Fibroblast of lung (primary cell): ENCODE results near the gene TRAM2. TPM values are rescaled to one million over a fixed set of nuclear protein-coding genes. Genes with fewer than 3 reads are reported as not detected.

ENCODE experiments used
- DNase-seq, 2 donors: peaks; one replicate each; pipeline versions ENCODE4 v3.0.0 to v3.0.0-alpha.2; 2010; ENCODE audit warnings: low read depth in 2 of 2
- H2AFZ ChIP-seq: 2 replicates; pipeline ENCODE4 v1.5.1; 2012; ENCODE audit warnings: low read length, control low read depth, inconsistent platforms
- H3K27ac ChIP-seq: 2 replicates; pipeline ENCODE4 v1.5.1; 2011; ENCODE audit warnings: low read length, control low read depth; ENCODE audit not compliant: insufficient read depth
- H3K27me3 ChIP-seq: 2 replicates; pipeline ENCODE4 v1.5.1; 2011; ENCODE audit warnings: mild to moderate bottlenecking, low read length; ENCODE audit not compliant: control insufficient read depth, insufficient read depth
- H3K36me3 ChIP-seq: 2 replicates; pipeline ENCODE4 v1.5.1; 2011; ENCODE audit warnings: low read length; ENCODE audit not compliant: control insufficient read depth, insufficient read depth
- H3K4me1 ChIP-seq: 2 replicates; pipeline ENCODE4 v1.5.1; 2011; ENCODE audit warnings: low read length; ENCODE audit not compliant: control insufficient read depth, insufficient read depth; ENCODE audit errors: extremely low read depth
- H3K4me2 ChIP-seq: 2 replicates; pipeline ENCODE4 v1.5.1; 2011; ENCODE audit warnings: low read length, control low read depth; ENCODE audit not compliant: insufficient read depth; ENCODE audit errors: extremely low read depth
- H3K4me3 ChIP-seq, 4 experiments: fragments of 200-600 bp in 1 of 4; sonication (generic) in 1 of 4; replicated peaks in 1 of 4; 2 replicates each; pipeline ENCODE4 v1.5.1; 2011 to 2016; ENCODE audit warnings: low read length in 4 of 4, low read depth in 3 of 4, mild to moderate bottlenecking in 3 of 4, control low read depth in 2 of 4, inconsistent platforms in 1 of 4, mixed read lengths in 1 of 4; ENCODE audit not compliant: insufficient read depth in 1 of 4; ENCODE audit errors: control extremely low read depth in 1 of 4
- H3K79me2 ChIP-seq: 2 replicates; pipeline ENCODE4 v1.5.1; 2012; ENCODE audit warnings: mild to moderate bottlenecking, low read length, inconsistent platforms; ENCODE audit not compliant: control insufficient read depth, insufficient read depth
- H3K9ac ChIP-seq: 2 replicates; pipeline ENCODE4 v1.5.1; 2011; ENCODE audit warnings: mild to moderate bottlenecking, low read length, control low read depth; ENCODE audit not compliant: insufficient read depth
- H3K9me3 ChIP-seq: 2 replicates; pipeline ENCODE4 v1.5.1; 2012; ENCODE audit warnings: low read depth, low read length; ENCODE audit not compliant: control insufficient read depth, insufficient read depth
- H4K20me1 ChIP-seq: 2 replicates; pipeline ENCODE4 v1.5.1; 2011; ENCODE audit warnings: low read length; ENCODE audit not compliant: control insufficient read depth, insufficient read depth; ENCODE audit errors: extremely low read depth
- EZH2 ChIP-seq: IDR thresholded peaks from 2 replicates; pipeline ENCODE4 v1.5.1; 2012; ENCODE audit warnings: low read length, control low read depth, mild to moderate bottlenecking; ENCODE audit errors: missing control alignments
- polyA plus RNA-seq, 2 donors: library from polyadenylated mRNA; depleted of rRNA in 1 of 2; stranded (reverse) in 1 of 2; unstranded in 1 of 2; fragments of >200 nt; gene quantifications; 2 replicates each; pipeline ENCODE4 v1.2.1, GENCODE V29; 2011 to 2012; ENCODE audit warnings: missing spikeins in 1 of 2
- total RNA-seq: library from RNA; depleted of rRNA; stranded (reverse); fragments of >200 nt; gene quantifications from 2 replicates; pipeline ENCODE4 v1.2.1, GENCODE V29; 2014
- TF ChIP-seq, protein P1 (sequence below), 2 donors: IDR thresholded peaks in 1 of 2; conservative IDR thresholded peaks in 1 of 2; 1 replicate in 1 of 2; 2 replicates in 1 of 2; pipeline ENCODE4 v1.5.1; 2011 to 2012; ENCODE audit warnings: low read length in 2 of 2, control low read depth in 1 of 2, inconsistent platforms in 1 of 2, low read depth in 1 of 2, mild to moderate bottlenecking in 1 of 2

TRAM2 gene
- total and polyA plus RNA-seq, 2 donors (not counting 1 experiment from before 2014, with no cell fraction given), result 131 to 252 TPM

DNA sequence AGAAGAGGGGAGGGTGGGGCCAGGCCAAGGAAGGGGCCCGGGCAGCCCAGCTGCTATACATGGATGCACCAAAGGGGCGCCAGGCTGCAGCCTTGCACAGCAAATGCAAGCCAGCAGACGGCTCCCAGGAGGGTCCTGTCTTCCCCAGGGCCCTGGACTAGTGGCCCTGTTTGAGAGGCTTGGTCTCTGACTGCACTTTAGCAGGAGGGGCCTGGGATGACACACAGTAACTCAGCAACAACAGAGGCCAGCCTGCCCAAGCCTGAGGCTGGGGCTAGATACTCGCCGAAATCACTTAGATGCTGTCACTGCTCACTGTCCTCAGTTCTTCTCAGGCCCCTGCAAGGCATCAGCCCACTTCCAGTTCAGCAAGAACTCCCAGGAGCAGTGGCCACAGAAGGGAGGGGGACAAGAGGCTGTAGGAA lies 73.5 kb downstream of the TRAM2 start:
- Histone ChIP-seq H4K20me1 (no peaks in the 10 kb centered on the region), H2AFZ (no peak overlapping the region), H3K4me1 (peaks cover 46% of the 10 kb centered on the region), H3K27ac (peak overlapping the region; percentile 56), H3K27me3 (no peaks in the 10 kb centered on the region), H3K4me3 (no peak overlapping the region), H3K79me2 (peaks cover 9% of the 10 kb centered on the region), H3K36me3 (peaks cover 58% of the 10 kb centered on the region), H3K9me3 (no peaks in the 10 kb centered on the region), H3K9ac (no peak overlapping the region), H3K4me2 (no peak overlapping the region)
- TF ChIP-seq, protein P1, sequence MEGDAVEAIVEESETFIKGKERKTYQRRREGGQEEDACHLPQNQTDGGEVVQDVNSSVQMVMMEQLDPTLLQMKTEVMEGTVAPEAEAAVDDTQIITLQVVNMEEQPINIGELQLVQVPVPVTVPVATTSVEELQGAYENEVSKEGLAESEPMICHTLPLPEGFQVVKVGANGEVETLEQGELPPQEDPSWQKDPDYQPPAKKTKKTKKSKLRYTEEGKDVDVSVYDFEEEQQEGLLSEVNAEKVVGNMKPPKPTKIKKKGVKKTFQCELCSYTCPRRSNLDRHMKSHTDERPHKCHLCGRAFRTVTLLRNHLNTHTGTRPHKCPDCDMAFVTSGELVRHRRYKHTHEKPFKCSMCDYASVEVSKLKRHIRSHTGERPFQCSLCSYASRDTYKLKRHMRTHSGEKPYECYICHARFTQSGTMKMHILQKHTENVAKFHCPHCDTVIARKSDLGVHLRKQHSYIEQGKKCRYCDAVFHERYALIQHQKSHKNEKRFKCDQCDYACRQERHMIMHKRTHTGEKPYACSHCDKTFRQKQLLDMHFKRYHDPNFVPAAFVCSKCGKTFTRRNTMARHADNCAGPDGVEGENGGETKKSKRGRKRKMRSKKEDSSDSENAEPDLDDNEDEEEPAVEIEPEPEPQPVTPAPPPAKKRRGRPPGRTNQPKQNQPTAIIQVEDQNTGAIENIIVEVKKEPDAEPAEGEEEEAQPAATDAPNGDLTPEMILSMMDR (conservative IDR thresholded peaks at IDR 0.05 in 1 of 2, IDR thresholded peaks at IDR 0.05 in 1 of 2; ENCODE audit: low read depth in 1 of 2, low read length in 2 of 2), result no peak
- TF ChIP-seq EZH2, result no peak
- DNase-seq, result peak in 1 of 2 donors; percentile 52

DNA sequence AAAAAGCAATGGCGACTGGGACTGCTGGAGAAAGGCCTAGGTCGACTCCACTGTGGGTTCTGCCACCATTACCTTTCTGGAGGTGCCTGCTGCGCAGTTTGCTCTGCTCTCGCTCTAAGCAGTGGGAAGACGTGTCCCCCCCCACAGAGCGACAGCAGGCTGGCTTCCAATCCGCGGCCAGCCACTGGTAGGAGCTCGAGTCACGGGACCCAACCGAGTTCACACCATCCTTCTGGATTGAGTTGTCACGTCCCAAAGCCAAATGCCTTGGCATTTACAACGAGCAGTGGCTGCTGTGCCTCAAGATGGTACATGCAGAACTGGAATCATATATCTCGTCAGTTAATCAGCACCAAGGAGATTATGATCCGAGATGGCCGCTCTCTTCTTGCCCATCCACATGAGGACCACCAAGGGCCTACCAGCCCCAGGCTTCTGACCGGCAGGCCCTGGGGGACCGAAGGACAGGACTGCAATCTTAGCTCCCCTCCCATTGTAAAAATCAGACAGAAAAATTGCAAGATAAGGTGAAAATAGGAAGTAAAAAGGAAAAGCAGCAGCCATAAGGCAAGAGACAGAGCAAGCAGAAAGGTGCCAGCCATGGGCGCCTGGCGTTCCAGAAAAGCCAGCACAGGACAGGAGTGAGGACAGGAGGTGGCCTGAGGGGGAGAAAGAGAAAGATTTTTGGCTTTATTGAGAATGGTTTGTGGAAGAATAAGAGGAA lies 74.4 kb downstream of the TRAM2 start:
- H4K20me1 ChIP-seq, result no peaks in the 10 kb centered on the region
- H3K36me3 ChIP-seq, result peaks cover 53% of the 10 kb centered on the region
- no peaks in the 10 kb centered on the region for H3K27me3 ChIP-seq
- H3K79me2 ChIP-seq, result peaks cover 9% of the 10 kb centered on the region
- no peak overlapping the region for H3K4me3 ChIP-seq
- no peak overlapping the region for H3K27ac ChIP-seq
- H3K9ac ChIP-seq, result no peak overlapping the region
- TF ChIP-seq EZH2, result no peak
- TF ChIP-seq, protein P1 (conservative IDR thresholded peaks at IDR 0.05 in 1 of 2, IDR thresholded peaks at IDR 0.05 in 1 of 2; ENCODE audit: low read depth in 1 of 2, low read length in 2 of 2), result no peak
- no peak overlapping the region for H2AFZ ChIP-seq
- H3K9me3 ChIP-seq, result no peaks in the 10 kb centered on the region
- no peak for DNase-seq
- no peak overlapping the region for H3K4me2 ChIP-seq
- H3K4me1 ChIP-seq, result peaks cover 41% of the 10 kb centered on the region

DNA sequence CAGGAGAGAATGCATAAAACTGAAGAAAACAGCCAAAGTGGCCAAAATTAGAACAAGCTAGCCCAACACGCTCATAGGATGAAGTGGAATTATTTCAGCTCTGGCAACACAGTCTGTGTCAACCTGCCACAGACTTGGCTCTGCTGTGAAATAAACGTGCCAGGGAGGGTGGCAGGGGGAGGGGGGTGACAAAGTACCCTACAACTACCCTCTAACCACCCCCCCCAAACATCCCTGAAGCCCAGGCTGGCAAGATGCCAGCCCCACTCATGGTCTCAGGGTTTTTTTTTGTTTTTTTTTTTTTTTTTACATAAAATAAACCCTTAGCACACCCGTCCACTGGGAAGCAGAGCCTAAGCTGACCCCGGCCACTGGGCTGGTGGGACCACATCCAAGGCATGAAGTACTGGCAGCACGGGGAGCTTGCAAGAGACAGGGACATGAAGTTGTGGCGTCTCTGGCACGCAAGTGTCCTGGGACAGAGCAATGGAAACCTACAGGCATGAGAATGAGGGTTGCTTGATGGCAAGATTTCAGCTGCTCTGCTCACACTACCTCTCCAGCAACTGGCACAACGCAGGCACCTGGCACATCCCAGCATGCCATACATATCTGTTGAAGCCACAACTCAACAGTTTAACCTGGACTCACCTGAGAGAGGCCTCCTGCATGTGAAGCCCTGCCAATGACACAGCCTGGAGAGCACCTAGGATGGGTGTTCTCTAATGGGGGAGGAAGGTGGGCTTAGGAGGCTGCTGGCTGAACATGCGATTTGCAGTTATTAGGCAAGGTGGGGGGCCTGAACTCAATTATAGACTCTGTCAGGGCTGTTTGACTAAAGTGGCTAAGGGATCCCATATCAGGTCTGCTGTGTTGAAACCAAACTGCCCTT lies 76.4 kb downstream of the TRAM2 start:
- TF ChIP-seq EZH2, result no peak
- TF ChIP-seq, protein P1 (conservative IDR thresholded peaks at IDR 0.05 in 1 of 2, IDR thresholded peaks at IDR 0.05 in 1 of 2; ENCODE audit: low read depth in 1 of 2, low read length in 2 of 2), result no peak
- H3K27me3 ChIP-seq, result no peaks in the 10 kb centered on the region
- H3K79me2 ChIP-seq, result peaks cover 2% of the 10 kb centered on the region
- no peak overlapping the region for H3K4me3 ChIP-seq
- H3K36me3 ChIP-seq, result peaks cover 40% of the 10 kb centered on the region
- H4K20me1 ChIP-seq, result no peaks in the 10 kb centered on the region
- H3K4me1 ChIP-seq, result peaks cover 35% of the 10 kb centered on the region
- no peak overlapping the region for H3K9ac ChIP-seq
- no peak overlapping the region for H3K27ac ChIP-seq
- DNase-seq, result no peak
- no peak overlapping the region for H2AFZ ChIP-seq
- H3K4me2 ChIP-seq, result no peak overlapping the region
- H3K9me3 ChIP-seq, result no peaks in the 10 kb centered on the region
